ENCODE results near the gene LYRM4. TPM values are rescaled to one million over a fixed set of nuclear protein-coding genes. Genes with fewer than 3 reads are reported as not detected.

LYRM4 gene
- total and polyA plus RNA-seq, 4 donors = 15.2 to 23.2 (median 19.1) TPM

DNA sequence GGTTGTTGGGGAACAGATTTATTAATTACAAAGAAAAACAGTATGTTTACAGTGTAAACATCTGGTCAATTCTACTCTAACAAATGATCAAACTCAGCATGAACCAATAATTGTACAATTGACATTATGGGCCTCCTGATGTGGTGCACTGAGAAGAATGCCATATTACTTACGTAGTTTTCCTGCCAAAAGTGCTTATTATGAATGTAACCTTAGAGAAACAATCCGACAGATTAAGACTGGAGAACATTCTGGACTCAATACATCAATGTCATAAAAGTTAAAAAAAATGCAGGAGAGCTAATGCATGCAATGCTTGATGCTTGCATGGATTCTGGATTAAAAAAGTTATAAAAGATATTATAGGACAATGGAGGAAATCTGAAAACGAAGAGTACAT lies 69.0 kb downstream of the LYRM4 start:
- DNase-seq = no peak
- H3K9ac ChIP-seq (ENCODE audit: insufficient read depth in 1 of 2, low read length in 2 of 2) = no peak overlapping the region
- H3K36me3 ChIP-seq (ENCODE audit: control insufficient read depth in 4 of 4, insufficient read depth in 4 of 4, low read length in 4 of 4) = no peaks in the 10 kb centered on the region
- no peak for ATAC-seq (ENCODE audit: insufficient read depth, low FRiP score)
- H3K27me3 ChIP-seq (ENCODE audit: control insufficient read depth in 3 of 3, insufficient read depth in 3 of 3, low read length in 2 of 3) = no peaks in the 10 kb centered on the region
- peaks cover 0 to 18% (median 0%) of the 10 kb centered on the region in 5 donors for H3K4me1 ChIP-seq (ENCODE audit: control insufficient read depth in 5 of 5, insufficient read depth in 5 of 5, low read length in 5 of 5)
- no peaks in the 10 kb centered on the region for H3K9me3 ChIP-seq (ENCODE audit: control insufficient read depth in 4 of 4, insufficient read depth in 3 of 4, low read length in 3 of 4)
- TF ChIP-seq, protein P1, sequence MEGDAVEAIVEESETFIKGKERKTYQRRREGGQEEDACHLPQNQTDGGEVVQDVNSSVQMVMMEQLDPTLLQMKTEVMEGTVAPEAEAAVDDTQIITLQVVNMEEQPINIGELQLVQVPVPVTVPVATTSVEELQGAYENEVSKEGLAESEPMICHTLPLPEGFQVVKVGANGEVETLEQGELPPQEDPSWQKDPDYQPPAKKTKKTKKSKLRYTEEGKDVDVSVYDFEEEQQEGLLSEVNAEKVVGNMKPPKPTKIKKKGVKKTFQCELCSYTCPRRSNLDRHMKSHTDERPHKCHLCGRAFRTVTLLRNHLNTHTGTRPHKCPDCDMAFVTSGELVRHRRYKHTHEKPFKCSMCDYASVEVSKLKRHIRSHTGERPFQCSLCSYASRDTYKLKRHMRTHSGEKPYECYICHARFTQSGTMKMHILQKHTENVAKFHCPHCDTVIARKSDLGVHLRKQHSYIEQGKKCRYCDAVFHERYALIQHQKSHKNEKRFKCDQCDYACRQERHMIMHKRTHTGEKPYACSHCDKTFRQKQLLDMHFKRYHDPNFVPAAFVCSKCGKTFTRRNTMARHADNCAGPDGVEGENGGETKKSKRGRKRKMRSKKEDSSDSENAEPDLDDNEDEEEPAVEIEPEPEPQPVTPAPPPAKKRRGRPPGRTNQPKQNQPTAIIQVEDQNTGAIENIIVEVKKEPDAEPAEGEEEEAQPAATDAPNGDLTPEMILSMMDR (IDR thresholded peaks at IDR 0.05; ENCODE audit: control extremely low read depth, extremely low read depth) = no peak
- 85 to 88% methylated on average over 3 of the region's 3 CpGs for WGBS, 2 donors
- H3K4me3 ChIP-seq = no peak overlapping the region
- H3K27ac ChIP-seq (ENCODE audit: low read depth in 1 of 2, low read length in 1 of 2) = no peak overlapping the region

DNA sequence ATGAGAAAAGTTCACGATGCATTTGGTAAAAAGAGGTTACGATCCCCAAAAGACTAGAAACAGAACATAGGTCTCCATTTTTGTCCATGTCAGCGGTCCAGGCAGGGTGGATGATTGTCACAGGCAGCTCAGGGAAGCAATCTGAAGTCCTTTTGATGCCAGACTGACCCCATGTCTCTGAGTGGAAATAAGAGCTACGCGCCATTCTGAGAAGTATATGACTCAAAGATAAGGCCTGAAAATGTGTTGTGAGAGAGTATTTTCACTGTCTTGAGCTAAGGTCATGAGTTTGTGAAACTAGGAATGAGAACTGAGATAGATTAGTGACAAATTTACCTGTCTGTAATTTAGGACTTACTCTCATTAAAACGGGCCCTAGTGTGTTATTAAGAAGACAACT lies 69.5 kb downstream of the LYRM4 start:
- Histone ChIP-seq H3K9ac (ENCODE audit: insufficient read depth in 1 of 2, low read length in 2 of 2) (no peak overlapping the region), H3K4me3 (no peak overlapping the region), H3K27ac (ENCODE audit: low read depth in 1 of 2, low read length in 1 of 2) (no peak overlapping the region), H3K9me3 (ENCODE audit: control insufficient read depth in 4 of 4, insufficient read depth in 3 of 4, low read length in 3 of 4) (no peaks in the 10 kb centered on the region), H3K4me1 (ENCODE audit: control insufficient read depth in 5 of 5, insufficient read depth in 5 of 5, low read length in 5 of 5) (peaks cover 0 to 18% (median 0%) of the 10 kb centered on the region in 5 donors), H3K27me3 (ENCODE audit: control insufficient read depth in 3 of 3, insufficient read depth in 3 of 3, low read length in 2 of 3) (no peaks in the 10 kb centered on the region), H3K36me3 (ENCODE audit: control insufficient read depth in 4 of 4, insufficient read depth in 4 of 4, low read length in 4 of 4) (no peaks in the 10 kb centered on the region)
- DNase-seq (no peak), ATAC-seq (ENCODE audit: insufficient read depth, low FRiP score) (no peak)
- TF ChIP-seq, protein P1 (IDR thresholded peaks at IDR 0.05; ENCODE audit: control extremely low read depth, extremely low read depth) = no peak
- 92 to 95% methylated on average over 6 of the region's 6 CpGs for WGBS, 2 donors

- ATAC-seq (ENCODE audit: insufficient read depth, low FRiP score) = peak; percentile 69
- Histone ChIP-seq H3K36me3 (ENCODE audit: control insufficient read depth in 4 of 4, insufficient read depth in 4 of 4, low read length in 4 of 4) (no peaks in the 10 kb centered on the region), H3K27ac (ENCODE audit: low read depth in 1 of 2, low read length in 1 of 2) (no peak overlapping the region), H3K4me1 (ENCODE audit: control insufficient read depth in 5 of 5, insufficient read depth in 5 of 5, low read length in 5 of 5) (peaks cover 0 to 18% (median 0%) of the 10 kb centered on the region in 5 donors), H3K9me3 (ENCODE audit: control insufficient read depth in 4 of 4, insufficient read depth in 3 of 4, low read length in 3 of 4) (no peaks in the 10 kb centered on the region), H3K9ac (ENCODE audit: insufficient read depth in 1 of 2, low read length in 2 of 2) (no peak overlapping the region), H3K4me3 (no peak overlapping the region), H3K27me3 (ENCODE audit: control insufficient read depth in 3 of 3, insufficient read depth in 3 of 3, low read length in 2 of 3) (no peaks in the 10 kb centered on the region)
- WGBS, 2 donors = 50 to 66% methylated on average over 3 of the region's 3 CpGs
- no peak for DNase-seq
- TF ChIP-seq, protein P1 (IDR thresholded peaks at IDR 0.05; ENCODE audit: control extremely low read depth, extremely low read depth) = no peak
Observed at GRCh38 chr6:5190507-5190906, 70.2 kb downstream of the LYRM4 start.

- H3K9ac ChIP-seq (ENCODE audit: insufficient read depth in 1 of 2, low read length in 2 of 2) = no peak overlapping the region
- H3K27ac ChIP-seq (ENCODE audit: low read depth in 1 of 2, low read length in 1 of 2) = no peak overlapping the region
- ATAC-seq (ENCODE audit: insufficient read depth, low FRiP score) = no peak
- no peaks in the 10 kb centered on the region for H3K36me3 ChIP-seq (ENCODE audit: control insufficient read depth in 4 of 4, insufficient read depth in 4 of 4, low read length in 4 of 4)
- H3K4me3 ChIP-seq = no peak overlapping the region
- H3K4me1 ChIP-seq (ENCODE audit: control insufficient read depth in 5 of 5, insufficient read depth in 5 of 5, low read length in 5 of 5) = peaks cover 0 to 18% (median 0%) of the 10 kb centered on the region in 5 donors
- no peaks in the 10 kb centered on the region for H3K27me3 ChIP-seq (ENCODE audit: control insufficient read depth in 3 of 3, insufficient read depth in 3 of 3, low read length in 2 of 3)
- no peaks in the 10 kb centered on the region for H3K9me3 ChIP-seq (ENCODE audit: control insufficient read depth in 4 of 4, insufficient read depth in 3 of 4, low read length in 3 of 4)
- TF ChIP-seq, protein P1 (IDR thresholded peaks at IDR 0.05; ENCODE audit: control extremely low read depth, extremely low read depth) = no peak
- WGBS, 2 donors = 97 to 99% methylated on average over 3 of the region's 3 CpGs
- DNase-seq = no peak
Observed at GRCh38 chr6:5188646-5189045, 72.1 kb downstream of the LYRM4 start.

Measured in lung (tissue), 12 donors.